Naive thymus-derived CD8-positive, alpha-beta T cell (primary cell): Measurements from ENCODE around the gene CTNNA1. TPM values are rescaled to one million over a fixed set of nuclear protein-coding genes. Genes with fewer than 3 reads are reported as not detected.
A peak's percentile ranks its signal among the peaks of the same experiment; 100 is the strongest.
"Not testable (repeated sequence)": the region's sequence is repeated elsewhere in the genome, so short reads cannot be mapped to it uniquely, and the experiment has no call there.

Experiments used
- ATAC-seq, 2 donors: fragments of 150-1000 bp; cut with Tn5 transposase in 1 of 2; sonication (Bioruptor Pico), chemical (Tn5 transposase) in 1 of 2; 1 replicate in 1 of 2; 2 replicates in 1 of 2; pipeline ENCODE4 v1.10.0; 2021; ENCODE audit warnings: mild to moderate bottlenecking in 2 of 2, moderate library complexity in 2 of 2
- POLR2A ChIA-PET: fragments of 350-600 bp; sonication (Branson Sonifier 250); formaldehyde crosslinking; loops from one replicate; lab custom pipeline; 2021; ENCODE audit warnings: antibody characterized with exemption; lab: Charles Lee
- DNase-seq, 10 donors: peaks; one replicate each; pipeline versions ENCODE4 v3.0.0 to v3.0.0-alpha.2; 2020 to 2022
- H3K27ac Mint-ChIP-seq, 10 donors: one replicate each; pipeline ENCODE4 v1.8.0; 2020 to 2022; ENCODE audit warnings: mild to moderate bottlenecking in 10 of 10, mixed read lengths in 10 of 10, moderate library complexity in 4 of 10, inconsistent platforms in 1 of 10
- H3K27me3 Mint-ChIP-seq, 5 donors: one replicate each; pipeline ENCODE4 v1.8.0; 2021 to 2022; ENCODE audit warnings: mixed read lengths in 5 of 5
- H3K36me3 Mint-ChIP-seq, 3 donors: one replicate each; pipeline ENCODE4 v1.8.0; 2020 to 2022; ENCODE audit warnings: mixed read lengths in 3 of 3, mild to moderate bottlenecking in 2 of 3, inconsistent platforms in 1 of 3
- H3K4me1 Mint-ChIP-seq, 4 donors: one replicate each; pipeline ENCODE4 v1.8.0; 2021 to 2022; ENCODE audit warnings: mixed read lengths in 4 of 4
- H3K4me3 Mint-ChIP-seq, 10 donors: one replicate each; pipeline ENCODE4 v1.8.0; 2020 to 2022; ENCODE audit warnings: mild to moderate bottlenecking in 10 of 10, mixed read lengths in 10 of 10, moderate library complexity in 6 of 10, inconsistent platforms in 1 of 10
- H3K9me3 Mint-ChIP-seq, 9 donors: one replicate each; pipeline ENCODE4 v1.8.0; 2020 to 2022; ENCODE audit warnings: mixed read lengths in 9 of 9, mild to moderate bottlenecking in 3 of 9, inconsistent platforms in 1 of 9, moderate library complexity in 1 of 9
- polyA plus RNA-seq, 3 donors: library from polyadenylated mRNA; unstranded; fragments of 300-500 nt; fragmentation: Illumina TruSeq; gene quantifications; one replicate each; pipeline ENCODE4 v1.2.3, GENCODE V29; 2021
- total RNA-seq, 8 experiments: library from RNA in 2 of 8; stranded (reverse) in 2 of 8; gene quantifications; one replicate each; pipeline ENCODE4 v1.2.3 and lab custom pipeline; 2021 to 2026

CTNNA1 gene
- total and polyA plus RNA-seq, 5 experiments from 2014 or later = 0.34 to 5.7 (median 4.0) TPM; not detected in 1

DNA sequence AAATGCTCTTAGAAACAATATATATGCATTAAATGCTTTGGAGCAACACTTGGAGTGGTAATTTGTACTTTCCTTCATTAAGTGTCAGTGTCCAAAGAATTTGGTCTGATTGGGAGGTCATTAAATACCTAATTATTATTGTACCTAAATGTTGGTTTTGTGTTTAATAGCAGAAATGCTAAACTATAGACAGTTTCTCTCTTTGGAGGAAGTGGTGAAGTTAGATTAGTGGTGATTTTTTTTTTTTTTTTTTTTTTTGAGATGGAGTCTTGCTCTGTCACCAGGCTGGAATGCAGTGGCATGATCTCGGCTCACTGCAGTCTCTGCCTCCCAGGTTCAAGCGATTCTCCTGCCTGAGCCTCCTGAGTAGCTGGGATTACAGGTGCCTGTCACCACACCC is 168.1 kb downstream of the CTNNA1 start:
- H3K4me1 Mint-ChIP-seq, DNase-seq, POLR2A ChIA-PET, H3K4me3 Mint-ChIP-seq, ATAC-seq, H3K27ac Mint-ChIP-seq, H3K36me3 Mint-ChIP-seq, H3K9me3 Mint-ChIP-seq, H3K27me3 Mint-ChIP-seq: not testable (repeated sequence)

DNA sequence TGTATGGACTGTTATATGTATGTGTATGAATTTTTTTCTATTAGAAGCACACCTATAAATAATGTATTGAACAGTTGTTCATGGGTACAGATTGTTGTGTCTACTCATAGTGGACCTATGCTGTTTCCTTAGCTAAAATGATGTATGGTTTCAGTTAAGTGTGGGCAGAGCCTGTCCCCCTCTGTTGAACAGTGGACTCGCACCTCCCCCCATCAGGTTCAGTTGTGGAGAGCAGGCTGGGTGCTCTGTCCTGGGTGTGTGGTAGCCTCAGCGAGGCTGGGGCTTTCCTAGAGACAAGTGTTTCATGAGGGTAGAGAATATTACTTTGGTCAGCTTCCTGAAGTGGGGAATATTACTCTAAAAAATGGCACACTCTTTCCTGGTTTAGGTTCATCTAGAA is 169.3 kb downstream of the CTNNA1 start:
- ATAC-seq = no peak
- no peak for DNase-seq
- POLR2A ChIA-PET = no interaction called here
- Mint-ChIP-seq H3K27me3 (peaks cover 0 to 7% (median 0%) of the 10 kb centered on the region in 5 donors), H3K4me3 (no peak overlapping the region), H3K9me3 (no peaks in the 10 kb centered on the region), H3K36me3 (no peaks in the 10 kb centered on the region), H3K27ac (no peak overlapping the region), H3K4me1 (no peaks in the 10 kb centered on the region)

DNA sequence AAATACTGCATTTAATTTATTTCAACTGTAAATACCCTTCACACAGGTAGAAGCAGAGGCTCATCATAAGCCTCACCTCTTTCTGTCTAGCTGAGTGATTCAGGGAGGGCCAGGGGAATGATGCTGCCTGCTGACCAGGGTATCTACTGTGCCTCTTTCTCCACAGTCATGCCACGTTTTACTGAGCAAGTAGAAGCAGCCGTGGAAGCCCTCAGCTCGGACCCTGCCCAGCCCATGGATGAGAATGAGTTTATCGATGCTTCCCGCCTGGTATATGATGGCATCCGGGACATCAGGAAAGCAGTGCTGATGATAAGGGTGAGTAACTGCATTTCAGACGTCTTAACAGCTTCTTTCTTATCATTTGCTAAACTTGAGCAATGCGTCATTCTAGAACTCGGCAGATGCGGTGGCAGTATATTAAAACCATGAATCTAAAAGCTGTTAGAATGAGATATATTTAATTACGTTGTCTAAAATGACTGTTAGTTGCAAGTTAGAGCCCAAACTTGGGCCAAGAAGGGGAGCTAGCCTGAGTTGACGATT is 171.9 kb downstream of the CTNNA1 start:
- POLR2A ChIA-PET = no interaction called here
- Mint-ChIP-seq H3K9me3 (no peaks in the 10 kb centered on the region), H3K27ac (no peak overlapping the region), H3K4me1 (no peaks in the 10 kb centered on the region), H3K36me3 (no peaks in the 10 kb centered on the region), H3K4me3 (no peak overlapping the region), H3K27me3 (peaks cover 0 to 7% (median 0%) of the 10 kb centered on the region in 5 donors)
- ATAC-seq (no peak), DNase-seq (no peak)

DNA sequence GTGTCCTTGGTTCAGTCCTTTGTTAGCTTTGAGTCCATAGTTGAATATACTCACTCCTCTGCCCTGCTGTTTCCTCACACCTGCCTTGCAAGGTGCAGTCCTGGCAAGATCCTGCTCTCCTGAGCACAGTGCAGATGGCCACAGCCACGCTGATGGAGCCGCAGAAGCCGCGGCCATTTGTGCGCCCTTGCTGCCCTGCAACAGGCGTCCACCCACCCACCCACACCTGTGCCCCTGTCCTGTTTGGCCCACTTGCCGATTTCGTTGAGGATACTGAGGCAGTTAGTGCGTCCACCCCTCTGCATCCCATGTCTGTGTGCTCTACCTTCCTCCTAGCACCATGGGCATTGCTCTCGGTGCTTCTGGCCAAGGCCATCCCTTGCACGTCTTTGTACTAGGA is 173.0 kb downstream of the CTNNA1 start:
- Mint-ChIP-seq H3K36me3 (no peaks in the 10 kb centered on the region), H3K27me3 (peaks cover 0 to 7% (median 0%) of the 10 kb centered on the region in 5 donors), H3K4me1 (no peaks in the 10 kb centered on the region), H3K4me3 (no peak overlapping the region), H3K9me3 (no peaks in the 10 kb centered on the region), H3K27ac (peak overlapping the region in 1 of 10 donors; percentile 42)
- DNase-seq = no peak
- POLR2A ChIA-PET = no interaction called here
- no peak for ATAC-seq

DNA sequence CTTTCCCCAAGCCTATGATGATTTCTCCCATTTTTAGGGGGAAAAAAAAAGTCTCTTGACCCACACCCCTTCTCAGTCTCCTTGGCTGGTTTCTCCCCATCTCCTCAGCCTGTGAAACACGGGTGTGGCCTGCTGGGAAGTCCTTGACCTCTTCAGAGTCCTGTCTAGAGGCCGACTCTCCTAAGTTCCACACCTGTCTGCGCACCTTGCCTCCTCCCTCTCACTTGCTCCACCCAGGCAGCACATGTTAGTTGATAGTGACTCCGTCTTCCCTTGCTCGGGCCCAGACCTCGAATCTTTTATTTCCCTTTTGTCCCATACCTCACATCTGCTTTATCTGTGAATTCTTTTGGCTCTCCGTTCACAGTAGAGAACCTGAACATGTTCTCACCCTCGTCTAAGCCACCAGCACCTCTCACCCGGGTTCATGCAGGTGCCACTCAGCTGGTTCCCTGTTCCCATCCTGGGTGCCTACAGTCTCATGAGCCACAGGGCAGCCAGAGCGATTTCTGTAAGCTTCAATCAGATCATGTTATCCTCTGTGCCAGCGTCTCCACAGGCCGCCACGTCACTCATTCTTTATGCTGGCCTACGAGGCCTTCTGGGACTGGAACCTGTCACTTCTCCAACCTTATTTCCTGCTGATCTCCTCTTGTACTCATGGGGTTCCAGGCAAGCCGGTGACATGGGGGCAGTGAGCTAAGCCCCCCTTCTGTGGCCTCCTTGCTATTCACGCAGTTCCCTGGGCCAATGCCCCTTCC is 173.6 kb downstream of the CTNNA1 start:
- no peaks in the 10 kb centered on the region for H3K9me3 Mint-ChIP-seq
- POLR2A ChIA-PET = no interaction called here
- peak overlapping the region in 2 of 10 donors; percentile 10 to 42 for H3K27ac Mint-ChIP-seq
- H3K4me1 Mint-ChIP-seq = no peaks in the 10 kb centered on the region
- DNase-seq (no peak), ATAC-seq (no peak)
- no peak overlapping the region for H3K4me3 Mint-ChIP-seq
- H3K36me3 Mint-ChIP-seq = no peaks in the 10 kb centered on the region
- peaks cover 0 to 7% (median 0%) of the 10 kb centered on the region in 5 donors for H3K27me3 Mint-ChIP-seq

DNA sequence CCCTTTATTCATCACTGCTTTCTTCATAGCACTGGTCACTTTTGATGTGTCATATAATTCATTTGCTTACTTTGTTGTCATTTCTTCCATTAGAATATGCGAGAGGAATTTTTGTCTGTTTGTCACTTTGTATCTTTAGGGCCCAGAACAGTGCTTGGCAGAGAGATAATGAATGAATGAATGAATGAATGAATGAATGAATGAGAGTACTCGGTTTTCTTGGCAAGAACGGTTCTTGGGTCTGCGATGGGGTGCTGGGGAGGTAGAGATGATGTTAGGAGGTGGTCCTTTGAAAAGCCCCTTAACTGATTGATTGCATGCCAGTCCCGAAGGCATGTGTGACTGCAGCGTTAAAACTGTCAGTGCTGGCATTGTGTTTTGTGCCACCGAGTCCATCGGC is 174.3 kb downstream of the CTNNA1 start:
- POLR2A ChIA-PET = no interaction called here
- Mint-ChIP-seq H3K9me3 (no peaks in the 10 kb centered on the region), H3K27ac (no peak overlapping the region), H3K4me3 (no peak overlapping the region), H3K36me3 (no peaks in the 10 kb centered on the region), H3K27me3 (peaks cover 0 to 7% (median 0%) of the 10 kb centered on the region in 5 donors), H3K4me1 (no peaks in the 10 kb centered on the region)
- DNase-seq = no peak
- ATAC-seq = no peak

DNA sequence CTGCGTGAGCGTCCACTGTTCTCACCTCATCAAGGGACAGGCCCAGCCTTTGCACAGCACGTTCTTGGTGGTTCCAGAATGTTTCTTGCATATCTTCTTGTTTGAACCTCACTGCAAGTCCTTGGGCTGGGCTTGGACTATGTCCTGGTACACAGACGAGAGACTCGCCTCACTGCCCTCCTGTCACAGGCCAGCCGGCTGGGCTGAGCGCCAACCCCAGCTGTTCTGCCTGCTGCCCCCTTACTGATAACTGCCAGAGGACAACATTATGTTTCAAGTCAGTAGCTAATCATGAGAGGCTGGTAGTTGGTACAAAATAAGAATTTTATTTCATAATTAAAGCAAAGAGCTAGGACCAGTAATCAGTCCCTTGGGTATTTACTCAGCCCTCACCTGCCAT is 174.8 kb downstream of the CTNNA1 start:
- no peak overlapping the region for H3K27ac Mint-ChIP-seq
- H3K9me3 Mint-ChIP-seq = no peaks in the 10 kb centered on the region
- no peaks in the 10 kb centered on the region for H3K4me1 Mint-ChIP-seq
- ATAC-seq (no peak), DNase-seq (no peak)
- no peak overlapping the region for H3K4me3 Mint-ChIP-seq
- POLR2A ChIA-PET = no interaction called here
- H3K27me3 Mint-ChIP-seq = peaks cover 0 to 7% (median 0%) of the 10 kb centered on the region in 5 donors
- no peaks in the 10 kb centered on the region for H3K36me3 Mint-ChIP-seq

DNA sequence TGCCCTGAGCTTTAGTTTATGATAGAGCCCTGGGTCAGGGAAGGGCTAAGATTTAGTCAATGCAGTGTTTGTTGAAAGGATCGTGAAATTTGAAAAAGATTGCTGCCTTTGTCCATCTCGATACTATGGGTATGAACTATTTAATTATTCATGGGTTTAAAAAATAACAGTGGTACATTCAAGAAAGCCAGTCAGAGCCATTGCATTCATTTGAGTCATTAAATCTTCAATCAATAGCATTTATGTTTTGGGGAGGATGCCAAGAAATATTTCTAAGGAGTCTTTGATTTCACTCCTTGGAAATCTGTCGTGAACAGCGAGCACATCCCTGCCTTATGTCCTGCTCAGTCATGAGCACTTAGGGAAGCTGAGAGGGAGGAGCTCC is 176.3 kb downstream of the CTNNA1 start:
- Mint-ChIP-seq H3K36me3 (no peaks in the 10 kb centered on the region), H3K27me3 (peaks cover 0 to 5% (median 0%) of the 10 kb centered on the region in 5 donors), H3K4me1 (no peaks in the 10 kb centered on the region), H3K27ac (no peak overlapping the region), H3K9me3 (no peaks in the 10 kb centered on the region), H3K4me3 (no peak overlapping the region)
- ATAC-seq (no peak), DNase-seq (no peak)
- POLR2A ChIA-PET = no interaction called here

DNA sequence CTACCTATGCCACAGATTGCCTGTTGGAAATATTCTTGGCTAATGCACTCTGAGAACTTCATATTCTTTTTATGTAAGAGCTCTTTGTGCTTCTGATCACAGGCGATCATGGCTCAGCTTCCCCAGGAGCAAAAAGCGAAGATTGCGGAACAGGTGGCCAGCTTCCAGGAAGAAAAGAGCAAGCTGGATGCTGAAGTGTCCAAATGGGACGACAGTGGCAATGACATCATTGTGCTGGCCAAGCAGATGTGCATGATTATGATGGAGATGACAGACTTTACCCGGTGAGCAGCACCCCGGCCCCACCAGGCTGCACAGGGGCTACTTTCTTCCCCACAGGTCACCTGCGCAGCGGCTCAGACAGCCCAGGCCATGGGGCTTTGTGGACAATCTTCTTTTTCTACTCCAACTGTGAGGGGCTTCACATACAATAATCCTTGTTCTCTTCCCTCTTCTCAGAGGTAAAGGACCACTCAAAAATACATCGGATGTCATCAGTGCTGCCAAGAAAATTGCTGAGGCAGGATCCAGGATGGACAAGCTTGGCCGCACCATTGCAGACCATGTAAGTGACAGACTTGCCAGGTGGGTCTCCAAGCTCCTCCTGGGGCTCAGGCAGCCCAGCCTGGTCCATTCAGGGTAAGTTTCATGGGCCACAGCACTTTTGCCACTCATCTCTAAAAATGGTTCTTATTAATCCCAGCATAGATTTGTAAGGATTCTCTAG is 177.3 kb downstream of the CTNNA1 start:
- H3K27ac Mint-ChIP-seq = no peak overlapping the region

DNA sequence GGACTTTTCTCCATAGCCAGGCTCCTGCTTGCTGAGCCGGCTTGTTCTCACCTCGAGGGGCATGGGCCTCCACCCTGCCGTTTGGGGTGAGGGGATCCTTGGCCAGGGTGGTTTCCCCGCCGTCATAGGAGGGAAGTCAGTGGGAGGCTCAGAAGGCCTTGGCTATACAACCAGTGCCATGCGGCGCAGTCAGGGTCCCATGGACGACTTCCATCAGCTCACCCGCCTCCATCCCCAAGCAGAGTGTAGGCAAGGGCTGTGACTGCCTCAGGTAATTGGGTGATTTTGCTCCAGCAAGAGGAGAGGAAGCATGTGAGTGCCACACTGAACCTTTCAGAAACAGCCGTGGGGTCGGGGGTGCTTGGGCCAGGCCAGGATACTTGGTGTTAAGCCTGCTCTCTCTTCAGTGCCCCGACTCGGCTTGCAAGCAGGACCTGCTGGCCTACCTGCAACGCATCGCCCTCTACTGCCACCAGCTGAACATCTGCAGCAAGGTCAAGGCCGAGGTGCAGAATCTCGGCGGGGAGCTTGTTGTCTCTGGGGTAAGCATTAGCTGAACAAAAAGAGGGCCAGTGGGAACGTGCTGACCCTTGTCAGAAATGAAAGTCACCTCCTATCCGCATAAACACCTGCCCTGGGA is 179.1 kb downstream of the CTNNA1 start:
- H3K36me3 Mint-ChIP-seq = no peaks in the 10 kb centered on the region
- H3K27ac Mint-ChIP-seq = peak overlapping the region in 2 of 10 donors; percentile 46 to 87
- H3K27me3 Mint-ChIP-seq = no peaks in the 10 kb centered on the region
- peaks cover 0 to 2% (median 0%) of the 10 kb centered on the region in 4 donors for H3K4me1 Mint-ChIP-seq
- no peak overlapping the region for H3K4me3 Mint-ChIP-seq
- POLR2A ChIA-PET = no interaction called here
- DNase-seq = no peak
- ATAC-seq = no peak
- H3K9me3 Mint-ChIP-seq = no peaks in the 10 kb centered on the region

More for the DNA sequence above, 177.3 kb downstream of the CTNNA1 start:
- DNase-seq (no peak), ATAC-seq (no peak)
- peaks cover 0 to 5% (median 0%) of the 10 kb centered on the region in 5 donors for H3K27me3 Mint-ChIP-seq
- POLR2A ChIA-PET = no interaction called here
- no peaks in the 10 kb centered on the region for H3K9me3 Mint-ChIP-seq
- H3K36me3 Mint-ChIP-seq = no peaks in the 10 kb centered on the region
- H3K4me3 Mint-ChIP-seq = no peak overlapping the region
- H3K4me1 Mint-ChIP-seq = peaks cover 0 to 2% (median 0%) of the 10 kb centered on the region in 4 donors

DNA sequence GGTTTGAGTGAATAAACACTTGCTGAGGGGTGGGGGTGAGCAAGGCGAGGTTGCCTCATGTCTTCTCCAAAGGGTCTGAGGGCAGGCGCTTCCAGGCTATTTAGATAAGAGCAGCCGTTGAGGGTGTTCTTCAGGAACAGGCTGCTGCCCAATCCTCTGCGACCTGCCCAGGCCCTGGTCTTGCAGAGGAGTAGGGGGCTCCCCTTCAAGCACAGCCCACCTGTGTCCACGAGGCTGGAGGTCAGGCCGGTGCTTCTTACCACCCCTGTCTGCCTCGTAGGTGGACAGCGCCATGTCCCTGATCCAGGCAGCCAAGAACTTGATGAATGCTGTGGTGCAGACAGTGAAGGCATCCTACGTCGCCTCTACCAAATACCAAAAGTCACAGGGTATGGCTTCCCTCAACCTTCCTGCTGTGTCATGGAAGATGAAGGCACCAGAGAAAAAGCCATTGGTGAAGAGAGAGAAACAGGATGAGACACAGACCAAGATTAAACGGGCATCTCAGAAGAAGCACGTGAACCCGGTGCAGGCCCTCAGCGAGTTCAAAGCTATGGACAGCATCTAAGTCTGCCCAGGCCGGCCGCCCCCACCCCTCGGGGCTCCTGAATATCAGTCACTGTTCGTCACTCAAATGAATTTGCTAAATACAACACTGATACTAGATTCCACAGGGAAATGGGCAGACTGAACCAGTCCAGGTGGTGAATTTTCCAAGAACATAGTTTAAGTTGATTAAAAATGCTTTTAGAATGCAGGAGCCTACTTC is 180.5 kb downstream of the CTNNA1 start:
- DNase-seq (no peak), ATAC-seq (no peak)
- Mint-ChIP-seq H3K27ac (no peak overlapping the region), H3K27me3 (no peaks in the 10 kb centered on the region), H3K4me1 (peaks cover 0 to 2% (median 0%) of the 10 kb centered on the region in 4 donors), H3K36me3 (peaks cover 0 to 4% (median under 1%) of the 10 kb centered on the region in 3 donors), H3K9me3 (no peaks in the 10 kb centered on the region), H3K4me3 (no peak overlapping the region)
- POLR2A ChIA-PET = no interaction called here

DNA sequence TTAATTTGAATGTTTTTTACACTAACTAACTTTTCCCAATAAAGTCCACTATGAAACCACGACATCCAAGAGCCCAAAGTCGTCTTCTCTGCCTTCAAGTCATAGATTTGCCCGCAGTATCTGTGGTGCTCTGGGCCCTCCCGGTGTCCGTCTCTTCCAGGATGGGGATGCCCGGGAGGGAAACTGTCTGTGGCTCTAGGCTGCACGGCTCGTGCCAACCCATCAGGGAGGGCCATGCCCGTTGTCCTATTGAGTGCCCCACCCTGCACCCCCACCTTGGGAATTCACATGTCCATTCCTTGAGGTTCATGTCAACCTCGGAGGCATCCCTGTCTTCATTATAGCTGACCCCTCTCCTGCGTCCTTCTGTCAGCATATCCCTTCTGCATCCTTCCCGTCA is 181.7 kb downstream of the CTNNA1 start:
- POLR2A ChIA-PET = no interaction called here
- Mint-ChIP-seq H3K4me1 (peaks cover 0 to 2% (median 0%) of the 10 kb centered on the region in 4 donors), H3K9me3 (no peaks in the 10 kb centered on the region), H3K36me3 (peaks cover 0 to 5% (median 3%) of the 10 kb centered on the region in 3 donors), H3K27ac (no peak overlapping the region), H3K4me3 (no peak overlapping the region), H3K27me3 (no peaks in the 10 kb centered on the region)
- DNase-seq (no peak), ATAC-seq (no peak)
